Epithelial cell of prostate (primary cell): Measurements from ENCODE around the gene LARP1.
"Not testable (repeated sequence)": the region's sequence is repeated elsewhere in the genome, so short reads cannot be mapped to it uniquely, and the experiment has no call there.

ENCODE experiments used
- DNase-seq: peaks from one replicate; pipeline ENCODE4 v3.0.0-alpha.2; 2011; ENCODE audit warnings: low read depth, low spot score
- H3K27ac ChIP-seq: fragments of 450-650 bp; 2 replicates; pipeline ENCODE4 v1.5.1; 2017; ENCODE audit warnings: mild to moderate bottlenecking

The LARP1 gene

DNA sequence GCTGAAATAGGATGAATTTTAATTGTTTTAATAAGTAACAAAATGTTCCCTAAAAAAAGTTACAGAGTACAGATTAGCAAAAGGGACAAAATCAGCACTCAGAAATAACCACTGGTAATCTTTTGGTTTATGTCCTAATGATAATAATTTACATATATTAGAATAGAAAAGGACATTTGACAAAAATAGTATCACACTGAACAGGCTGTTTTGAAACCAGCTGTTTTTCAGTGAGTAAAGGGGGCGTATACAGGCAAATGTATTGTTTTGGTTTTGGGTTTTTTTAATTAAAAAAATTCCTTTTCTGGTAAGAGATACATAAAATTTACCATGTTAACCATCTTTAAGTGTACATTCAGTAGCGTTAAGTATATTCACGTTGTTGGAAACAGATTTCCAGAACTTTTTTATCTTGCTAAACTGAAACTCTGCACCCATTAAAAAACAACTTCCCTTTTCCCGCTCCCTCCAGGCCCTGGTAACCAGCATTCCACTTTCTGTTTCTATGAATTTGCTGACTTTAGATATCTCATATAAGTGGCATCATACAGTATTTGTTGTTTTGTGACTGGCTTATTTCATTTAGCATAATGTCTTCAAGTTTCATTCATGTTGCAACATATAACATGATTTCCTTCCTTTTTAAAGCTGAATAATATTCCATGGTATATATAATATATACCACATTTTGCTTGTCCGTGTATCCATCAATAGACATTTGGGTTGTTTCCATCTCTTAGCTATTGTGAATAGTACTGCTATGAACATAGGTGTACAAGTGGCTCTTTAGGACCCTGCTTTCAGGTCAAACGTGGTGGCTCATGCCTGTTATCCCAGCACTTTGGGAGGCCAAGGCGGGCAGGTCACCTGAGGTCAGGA lies 20.6 kb upstream of the LARP1 start:
- no peak overlapping the region for H3K27ac ChIP-seq

DNA sequence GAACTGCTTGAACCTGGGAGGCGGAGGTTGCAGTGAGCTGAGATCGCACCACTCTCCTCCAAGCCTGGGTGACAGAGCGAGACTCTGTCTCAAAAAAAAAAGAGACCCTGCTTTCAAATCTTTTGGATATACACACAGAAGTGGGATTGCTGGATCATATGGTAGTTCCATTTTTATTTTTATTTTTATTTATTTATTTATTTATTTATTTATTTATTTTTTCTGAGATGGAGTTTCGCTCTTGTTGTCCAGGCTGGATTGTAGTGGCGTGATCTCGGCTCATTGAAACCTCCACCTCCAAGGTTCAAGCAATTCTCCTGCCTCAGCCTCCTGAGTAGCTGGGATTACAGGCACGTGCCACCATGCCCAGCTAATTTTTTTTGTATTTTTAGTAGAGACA lies 19.8 kb upstream of the LARP1 start:
- not testable (repeated sequence) for DNase-seq, H3K27ac ChIP-seq

More for the DNA sequence above, 20.6 kb upstream of the LARP1 start:
- DNase-seq = no peak

DNA sequence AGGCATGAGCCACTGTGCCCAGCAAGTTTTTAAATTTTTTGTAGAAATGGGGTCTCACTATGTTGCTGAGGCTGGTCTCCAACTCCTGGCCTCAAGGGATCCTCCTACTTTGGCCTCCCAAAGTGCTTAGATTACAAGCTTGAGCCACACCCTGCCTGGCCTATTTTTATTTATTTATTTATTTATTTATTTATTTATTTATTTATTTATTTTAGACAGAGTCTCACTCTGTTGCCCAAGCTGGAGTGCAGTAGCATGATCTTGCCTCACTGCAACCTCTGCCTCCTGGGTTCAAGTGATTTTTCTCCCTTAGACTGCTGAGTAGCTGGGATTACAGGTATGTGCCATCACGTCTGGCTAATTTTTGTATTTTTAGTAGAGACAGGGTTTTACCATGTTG lies 18.8 kb upstream of the LARP1 start:
- not testable (repeated sequence) for H3K27ac ChIP-seq, DNase-seq

DNA sequence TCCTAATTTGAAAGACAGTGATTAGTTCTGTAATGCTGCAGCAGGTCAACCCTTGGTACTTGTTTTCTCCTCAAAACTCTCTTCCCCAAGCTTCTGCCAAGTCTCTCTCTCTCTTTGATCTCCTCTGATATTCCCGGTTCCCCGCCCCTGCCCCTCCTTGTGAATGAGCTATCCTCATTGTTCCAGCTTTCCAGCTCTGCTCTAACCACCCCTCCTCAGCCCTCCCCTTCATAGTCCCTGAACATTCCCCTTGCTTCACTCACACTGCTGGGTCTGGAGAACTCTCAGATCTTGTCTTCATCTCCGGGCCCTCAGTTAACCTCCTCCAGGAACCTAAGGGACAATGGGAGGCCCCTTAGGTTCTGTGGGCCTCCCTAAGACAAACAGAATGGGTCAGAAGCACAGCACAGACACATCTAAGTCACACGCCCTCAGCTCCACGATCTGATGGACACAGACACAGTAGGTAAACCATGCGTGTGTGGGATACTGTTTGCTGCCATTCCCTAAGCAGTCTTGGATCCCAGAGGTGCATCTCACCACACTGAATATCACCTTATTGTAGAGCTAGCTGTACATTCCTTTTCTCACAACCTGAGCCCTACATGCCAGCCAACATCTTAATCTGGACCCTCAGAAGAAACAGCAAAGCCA lies 17.4 kb upstream of the LARP1 start:
- H3K27ac ChIP-seq = no peak overlapping the region
- no peak for DNase-seq

DNA sequence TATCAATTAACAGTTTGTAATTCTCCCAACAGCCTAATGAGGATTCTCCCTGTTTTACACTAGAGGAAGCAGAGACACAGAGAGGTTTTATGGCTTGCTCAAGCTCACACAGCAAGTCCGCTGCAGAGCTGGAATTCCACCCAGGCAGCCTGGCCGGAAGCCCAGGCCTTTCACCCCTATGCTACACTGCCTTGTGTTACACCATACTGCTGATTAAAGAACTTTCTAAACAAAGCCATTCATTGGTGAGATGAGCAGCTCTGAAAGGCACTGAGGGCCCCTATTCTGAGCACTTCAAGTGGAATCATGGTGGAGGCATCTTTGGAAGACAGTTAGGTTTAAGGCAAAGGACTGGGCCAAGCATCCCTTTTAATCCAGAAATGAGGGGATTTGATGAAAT lies 14.7 kb upstream of the LARP1 start:
- DNase-seq = no peak
- H3K27ac ChIP-seq = no peak overlapping the region

DNA sequence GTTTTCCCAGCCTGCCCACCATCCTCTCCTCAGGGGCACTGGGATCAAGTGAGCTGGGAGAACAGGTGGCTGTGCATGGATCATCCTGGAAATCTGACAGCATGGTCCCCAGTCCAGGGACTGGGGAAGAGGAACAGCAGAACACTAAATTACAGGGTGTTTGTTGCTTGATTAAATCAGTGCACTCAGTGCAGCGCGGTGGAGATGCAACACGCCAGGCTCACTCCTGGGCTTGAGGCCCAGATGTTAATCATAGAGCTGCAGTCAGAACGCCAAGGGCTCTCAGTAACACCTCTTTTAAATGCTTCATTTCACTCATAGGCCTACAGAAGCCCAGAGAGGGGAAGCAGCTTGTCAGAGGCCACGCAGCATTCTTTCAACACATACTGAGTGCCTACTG lies 14.2 kb upstream of the LARP1 start:
- DNase-seq = no peak
- no peak overlapping the region for H3K27ac ChIP-seq

DNA sequence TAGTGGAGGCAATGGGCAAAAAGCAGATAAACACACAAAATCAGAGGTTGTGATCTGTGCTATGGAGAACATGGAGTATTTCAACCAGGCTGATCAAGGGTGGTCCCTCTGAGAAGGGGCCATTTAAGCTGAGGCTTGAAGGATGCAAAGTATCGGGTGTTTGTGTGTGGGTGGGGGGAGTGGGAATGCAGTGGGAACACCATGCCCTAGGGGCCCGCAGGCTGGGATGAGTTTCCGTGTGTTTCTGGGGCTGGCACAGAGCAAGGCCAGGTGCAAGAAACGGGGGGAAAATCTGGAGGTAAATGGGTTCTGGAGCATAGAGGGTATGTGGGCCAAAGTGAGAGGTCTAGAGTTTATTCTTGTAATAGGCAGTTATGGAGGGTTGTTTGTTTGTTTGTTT lies 13.8 kb upstream of the LARP1 start:
- no peak for DNase-seq
- H3K27ac ChIP-seq = no peak overlapping the region

DNA sequence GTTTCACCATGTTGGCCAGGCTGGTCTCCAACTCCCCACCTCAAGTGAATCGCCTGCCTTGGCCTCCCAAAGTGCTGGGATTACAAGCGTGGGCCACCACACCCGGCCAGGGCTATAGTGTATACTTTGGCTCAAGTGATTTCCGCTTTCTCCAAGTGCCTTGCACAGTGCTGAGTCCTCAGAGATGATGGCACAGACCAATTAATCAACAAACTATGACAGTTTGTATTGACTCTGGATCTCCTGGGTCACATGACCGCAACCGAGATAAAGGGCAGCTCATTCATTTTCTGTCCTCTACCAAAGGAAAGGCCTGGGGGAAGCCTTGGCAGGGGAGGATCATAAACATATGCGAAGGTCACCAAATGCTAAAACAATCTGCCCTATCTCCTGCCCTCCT lies 11.4 kb upstream of the LARP1 start:
- DNase-seq = no peak
- no peak overlapping the region for H3K27ac ChIP-seq

DNA sequence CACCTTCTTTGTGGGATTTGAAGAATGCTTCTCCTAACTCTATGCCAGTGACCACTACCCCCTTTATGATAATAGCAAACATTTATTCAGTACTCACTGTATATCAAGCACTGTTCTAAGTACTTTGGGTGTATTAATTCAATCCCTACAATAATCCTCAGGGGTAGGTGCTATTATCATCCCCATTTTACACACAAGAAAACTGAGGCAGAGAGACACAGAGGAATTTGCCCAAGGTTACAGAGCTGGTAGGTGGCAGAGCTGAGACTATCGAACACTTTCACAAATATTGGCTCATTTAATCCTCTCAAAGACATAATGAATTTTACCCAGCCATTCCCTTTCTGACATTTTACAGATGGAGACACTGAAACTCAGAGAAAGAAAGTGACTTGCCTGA lies 9.8 kb upstream of the LARP1 start:
- no peak for DNase-seq
- no peak overlapping the region for H3K27ac ChIP-seq

DNA sequence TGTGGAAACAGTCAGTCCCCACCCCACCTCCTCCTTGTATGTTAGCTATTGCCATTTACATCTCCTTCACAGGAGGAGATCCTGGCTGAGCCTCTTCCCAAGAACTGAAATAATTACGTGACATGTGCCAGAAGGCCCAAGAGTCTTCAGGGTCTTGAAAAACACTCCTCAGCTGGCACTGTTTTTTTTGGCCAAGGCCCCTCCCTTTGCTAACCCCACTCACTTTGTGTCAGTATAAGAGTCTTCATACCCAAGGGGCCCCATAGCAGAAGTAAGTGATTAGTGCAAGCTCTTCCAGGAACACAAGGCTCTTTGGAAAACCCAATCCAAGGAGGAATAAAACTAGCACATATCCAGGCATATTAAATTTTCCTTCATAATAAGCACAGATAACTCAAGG lies 5.7 kb upstream of the LARP1 start:
- DNase-seq = no peak
- no peak overlapping the region for H3K27ac ChIP-seq

DNA sequence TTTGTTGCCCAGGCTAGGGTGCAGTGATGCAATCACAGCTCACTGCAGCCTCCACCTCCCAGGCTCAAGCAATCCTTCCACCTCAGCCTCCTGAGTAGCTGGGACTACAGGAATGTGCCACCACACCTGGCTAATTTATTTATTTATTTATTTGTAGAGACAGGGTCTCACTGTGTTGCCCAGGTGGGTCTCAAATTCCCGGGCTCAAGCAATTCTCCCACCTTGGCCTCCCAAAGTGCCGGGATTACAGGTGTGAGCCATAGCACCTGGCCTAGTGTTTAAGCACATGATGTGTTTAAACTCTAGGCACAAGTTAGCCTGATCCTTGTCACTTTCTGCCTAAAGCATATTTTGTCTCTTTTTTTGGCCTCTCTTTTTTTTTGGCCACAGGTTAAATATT lies 4.5 kb upstream of the LARP1 start:
- H3K27ac ChIP-seq, DNase-seq: not testable (repeated sequence)

DNA sequence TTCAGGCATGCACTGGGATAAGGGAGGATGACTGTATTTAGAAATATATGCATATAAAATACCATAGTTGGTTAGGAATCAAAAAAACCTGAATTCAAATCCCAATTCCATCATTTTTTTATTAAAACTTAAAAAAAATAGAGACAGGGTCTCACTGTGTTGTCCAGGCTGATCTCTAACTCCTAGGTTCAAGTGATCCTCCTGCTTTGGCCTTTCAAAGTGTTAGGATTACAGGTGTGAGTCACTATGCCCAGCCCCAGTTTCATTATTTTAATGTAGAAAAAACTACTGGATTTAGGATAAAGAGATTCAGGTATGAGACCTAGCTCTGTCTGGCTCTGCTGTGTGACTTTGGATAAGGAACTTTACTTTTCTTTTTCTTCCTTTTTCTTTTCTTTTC lies 3.3 kb upstream of the LARP1 start:
- DNase-seq = no peak
- no peak overlapping the region for H3K27ac ChIP-seq

DNA sequence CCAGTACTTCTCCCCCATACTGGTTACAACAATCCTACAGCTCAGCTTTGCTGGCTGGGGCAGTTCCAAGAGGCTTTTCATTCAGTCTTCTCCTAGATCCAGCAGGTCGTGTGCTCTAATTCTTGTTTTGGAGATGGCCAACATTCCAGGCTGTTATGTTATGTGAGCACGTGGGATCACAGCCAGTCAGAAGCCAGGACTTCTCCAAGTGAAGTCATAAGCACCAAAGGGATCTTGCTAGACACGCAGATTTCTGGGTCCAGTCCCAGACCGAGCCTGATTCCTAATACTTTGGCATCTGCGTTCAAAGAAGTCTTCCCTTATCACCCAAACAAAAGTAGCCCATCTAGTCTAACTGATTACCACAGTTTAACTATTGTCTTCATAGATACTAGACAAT lies 1.4 kb upstream of the LARP1 start:
- no peak for DNase-seq
- H3K27ac ChIP-seq = peak overlapping the region; percentile 85

DNA sequence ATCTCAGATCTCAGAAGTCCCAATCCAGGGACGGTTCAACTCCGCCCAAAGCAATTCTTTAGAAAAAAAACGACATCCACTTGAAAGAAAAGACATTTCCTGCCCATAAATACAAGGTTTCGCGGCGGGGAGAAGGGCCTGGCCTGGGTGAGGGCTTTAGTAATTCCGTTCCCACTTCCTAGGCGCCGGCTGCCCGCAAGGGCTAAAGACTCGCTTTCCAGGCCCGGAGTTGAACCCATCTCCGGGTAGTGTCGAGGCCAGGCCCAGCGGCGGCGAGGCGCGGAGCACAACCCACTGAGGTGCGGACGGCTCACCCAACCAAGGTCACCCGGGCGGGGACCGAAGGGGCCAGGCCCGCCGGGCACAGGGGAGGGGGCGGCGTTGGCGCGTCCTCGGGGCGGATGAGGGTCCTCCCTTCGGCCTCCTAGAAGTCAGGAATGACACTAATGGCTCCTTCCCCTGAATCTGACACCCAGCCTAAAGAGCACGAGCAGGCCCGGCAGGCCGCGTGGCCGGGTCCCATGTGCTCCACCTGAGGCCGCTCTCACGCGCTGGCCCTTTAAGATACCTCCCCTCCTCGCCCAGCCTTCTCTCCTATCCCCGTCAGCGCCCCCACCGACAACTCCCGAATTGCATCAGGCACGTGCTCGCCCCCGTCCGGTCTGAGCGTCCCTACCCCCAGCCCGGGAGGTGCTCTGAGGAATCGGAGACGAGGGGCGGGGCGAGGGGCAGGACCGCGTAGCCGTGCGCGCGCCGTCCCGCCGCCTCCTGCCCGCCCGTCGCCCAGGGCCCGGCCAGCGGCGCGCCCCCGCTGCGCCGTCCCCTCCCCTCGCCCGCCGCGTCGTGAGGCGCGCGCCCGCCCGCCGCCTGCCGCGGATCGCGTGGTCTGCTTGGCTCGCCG lies 467 bp upstream of the LARP1 start:
- peak; percentile 88 for DNase-seq
- H3K27ac ChIP-seq = peak overlapping the region; percentile 85

DNA sequence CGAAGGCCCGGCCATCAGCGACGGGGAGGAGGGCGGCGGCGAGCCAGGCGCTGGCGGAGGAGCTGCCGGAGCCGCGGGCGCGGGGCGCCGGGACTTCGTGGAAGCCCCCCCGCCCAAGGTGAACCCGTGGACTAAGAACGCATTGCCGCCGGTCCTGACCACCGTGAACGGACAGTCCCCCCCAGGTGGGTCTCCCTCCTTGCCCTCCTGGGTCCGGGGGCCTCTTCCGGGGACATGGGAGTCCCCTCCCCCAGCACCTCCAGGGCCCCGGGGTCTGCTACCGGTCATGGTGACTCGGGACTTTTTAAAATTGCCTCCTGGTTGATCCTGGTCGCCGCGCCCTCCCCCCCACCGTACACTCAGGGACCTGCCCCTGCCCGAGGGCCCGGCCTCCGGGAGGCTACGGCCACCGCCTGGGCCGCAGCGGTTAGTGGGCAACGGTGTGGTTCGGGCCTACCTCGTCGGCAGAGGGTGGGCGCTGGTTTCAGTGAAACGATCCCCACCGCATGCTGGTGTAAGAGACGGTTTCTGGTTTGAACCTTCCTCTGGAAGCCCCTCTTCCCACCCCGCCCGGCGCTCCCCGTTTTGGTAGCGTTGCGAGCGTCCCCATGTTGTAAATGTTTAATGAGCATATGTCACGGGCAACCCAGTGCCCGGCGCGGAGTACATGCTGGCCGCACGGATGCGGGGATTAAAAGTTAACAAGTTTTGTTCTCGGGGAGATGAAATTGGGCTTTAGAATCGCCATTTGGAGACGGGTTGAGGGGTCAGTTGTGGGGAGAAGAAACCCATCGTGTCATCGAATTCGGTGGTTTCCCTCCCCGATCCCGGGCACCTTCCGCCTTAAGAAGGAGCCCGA lies 1.1 kb downstream of the LARP1 start:
- no peak for DNase-seq
- peak overlapping the region; percentile 85 for H3K27ac ChIP-seq

DNA sequence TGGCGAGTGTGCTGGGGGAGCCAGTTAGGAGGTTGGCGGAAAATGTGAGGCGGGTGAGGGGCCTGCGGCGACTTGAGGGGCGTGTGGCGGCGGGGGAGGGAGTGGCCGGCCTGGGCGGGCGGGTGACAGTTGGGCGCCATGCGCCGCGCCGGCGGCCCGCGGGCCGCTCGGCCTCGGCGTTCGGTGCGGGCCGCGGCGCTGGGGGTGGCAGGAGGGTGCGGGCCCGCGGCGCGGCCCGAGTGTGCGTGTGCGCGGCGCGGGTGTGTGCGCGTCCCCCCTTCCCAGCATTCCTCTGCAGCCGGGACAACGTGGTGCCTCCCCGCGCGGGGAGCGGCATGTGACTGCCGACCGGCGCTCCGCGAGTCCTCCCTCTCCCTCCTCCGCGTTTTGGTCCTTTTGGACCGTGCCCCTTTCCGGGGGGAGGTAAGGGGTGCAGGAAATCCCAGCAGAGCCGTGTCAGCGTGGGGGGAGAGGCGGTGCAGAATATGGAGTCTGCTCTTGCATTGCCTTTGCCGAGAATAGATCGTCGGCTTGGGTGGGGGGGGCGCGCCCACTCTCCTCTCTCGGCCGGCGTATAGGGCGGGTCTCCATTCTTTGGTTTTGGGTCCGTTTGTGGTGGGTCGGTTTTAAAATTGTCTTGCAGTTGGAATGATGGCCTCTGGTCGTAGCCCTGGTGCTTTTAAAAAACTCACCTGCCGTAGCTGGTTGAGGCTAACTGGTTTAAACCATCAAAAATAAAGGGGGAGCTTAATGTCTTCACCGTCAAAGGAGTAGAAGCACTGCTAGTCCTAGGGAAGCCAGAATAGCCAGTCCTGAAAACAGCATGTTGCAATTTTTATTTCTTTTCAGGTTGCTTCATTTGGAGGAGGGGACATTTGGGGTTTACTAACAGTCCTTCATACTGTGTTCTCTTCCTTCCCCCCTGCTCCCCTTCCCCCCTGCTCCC lies 2.0 kb downstream of the LARP1 start:
- peak overlapping the region; percentile 85 for H3K27ac ChIP-seq
- no peak for DNase-seq

DNA sequence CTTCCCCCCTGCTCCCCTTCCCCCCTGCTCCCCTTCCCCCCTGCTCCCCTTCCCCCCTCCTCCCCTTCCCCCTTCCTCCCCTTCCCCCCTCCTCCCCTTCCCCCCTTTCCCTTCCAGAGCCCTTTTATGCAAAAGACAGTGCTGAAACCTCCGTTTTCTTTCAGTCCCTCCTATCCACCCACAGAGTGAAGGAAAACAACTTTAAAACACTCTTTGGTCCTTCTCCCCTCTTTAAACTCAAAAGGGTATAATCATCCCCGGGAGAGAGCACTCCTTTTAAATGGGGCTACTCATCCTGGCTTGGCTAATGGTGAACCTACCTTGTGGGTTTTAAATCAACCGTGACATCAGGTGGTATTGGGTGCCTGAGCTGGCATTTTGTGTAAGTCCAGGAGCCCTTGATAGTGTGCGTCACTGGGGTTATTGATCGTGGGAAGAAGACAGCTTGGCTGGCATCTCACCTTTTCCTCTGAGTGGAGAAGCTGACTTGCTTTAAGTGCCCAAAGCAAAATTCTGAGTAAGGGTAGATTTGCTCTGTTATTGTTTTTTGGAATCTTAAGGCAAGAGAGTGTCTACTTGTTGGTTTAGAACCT lies 2.7 kb downstream of the LARP1 start:
- DNase-seq = peak; percentile 78
- H3K27ac ChIP-seq = peak overlapping the region; percentile 17

DNA sequence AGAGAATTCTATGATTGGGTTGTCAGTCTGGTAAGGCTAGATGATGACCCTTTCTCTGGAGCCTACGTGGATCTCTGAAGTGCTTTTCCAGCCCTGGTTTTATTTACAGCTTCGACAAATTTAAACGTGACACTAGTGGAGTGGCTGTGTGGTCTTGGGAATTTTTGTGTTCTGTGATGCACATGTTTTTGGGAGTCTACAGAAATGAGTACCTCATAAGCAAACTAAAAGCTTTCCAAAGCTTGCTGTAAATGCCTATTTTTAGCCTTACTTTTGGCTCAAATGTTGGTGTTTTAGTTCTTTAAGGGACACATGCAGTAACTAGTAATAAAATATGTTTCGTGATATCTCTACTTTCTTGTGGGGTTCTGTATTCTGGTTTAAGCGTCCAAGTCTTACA lies 3.3 kb downstream of the LARP1 start:
- H3K27ac ChIP-seq = peak overlapping the region; percentile 17
- no peak for DNase-seq
